Liver (tissue), 9 donors: ENCODE measurements around the gene RIC3. TPM values are rescaled to one million over a fixed set of nuclear protein-coding genes. Genes with fewer than 3 reads are reported as not detected.

ENCODE experiments used
- DNase-seq: peaks from one replicate; pipeline ENCODE4 v3.0.0-alpha.2; 2017; ENCODE audit warnings: low spot score
- H3K27ac ChIP-seq, 2 donors: one replicate each; pipeline ENCODE4 v1.7.0; 2013; ENCODE audit warnings: inconsistent platforms in 2 of 2, low read length in 2 of 2, control low read depth in 1 of 2, low read depth in 1 of 2, mild to moderate bottlenecking in 1 of 2
- H3K27me3 ChIP-seq, 4 donors: one replicate each; pipeline versions ENCODE4 v1.6.1 to v1.7.0; 2013; ENCODE audit warnings: low read length in 3 of 4, inconsistent platforms in 1 of 4, mild to moderate bottlenecking in 1 of 4, moderate library complexity in 1 of 4; ENCODE audit not compliant: control insufficient read depth in 4 of 4, insufficient read depth in 4 of 4
- H3K36me3 ChIP-seq, 4 donors: one replicate each; pipeline versions ENCODE4 v1.6.1 to v1.7.0; 2013; ENCODE audit warnings: low read length in 3 of 4, mild to moderate bottlenecking in 3 of 4, low read depth in 1 of 4, moderate library complexity in 1 of 4; ENCODE audit not compliant: control insufficient read depth in 4 of 4, insufficient read depth in 3 of 4
- H3K4me1 ChIP-seq, 4 donors: one replicate each; pipeline versions ENCODE4 v1.6.1 to v1.7.0; 2013; ENCODE audit warnings: low read length in 3 of 4, mild to moderate bottlenecking in 3 of 4, moderate library complexity in 1 of 4; ENCODE audit not compliant: control insufficient read depth in 4 of 4, insufficient read depth in 4 of 4
- H3K4me3 ChIP-seq, 3 donors: one replicate each; pipeline versions ENCODE4 v1.6.1 to v1.7.0; 2013; ENCODE audit warnings: low read length in 3 of 3, control low read depth in 1 of 3, low read depth in 1 of 3, mild to moderate bottlenecking in 1 of 3
- H3K9ac ChIP-seq, 2 donors: one replicate each; pipeline ENCODE4 v1.7.0; 2013; ENCODE audit warnings: low read length in 2 of 2, mild to moderate bottlenecking in 2 of 2, moderate library complexity in 2 of 2, control low read depth in 1 of 2, low read depth in 1 of 2
- H3K9me3 ChIP-seq, 4 donors: one replicate each; pipeline versions ENCODE4 v1.6.1 to v1.7.0; 2013; ENCODE audit warnings: low read length in 3 of 4; ENCODE audit not compliant: control insufficient read depth in 4 of 4
- EGR1 ChIP-seq, 2 donors: IDR thresholded peaks; 2 replicates each; pipeline ENCODE4 v1.6.1; 2016 to 2018; ENCODE audit warnings: antibody characterized with exemption in 2 of 2, low read depth in 2 of 2
- FOXA1 ChIP-seq: IDR thresholded peaks from 2 replicates; pipeline ENCODE4 v1.6.1; 2016; ENCODE audit warnings: antibody characterized with exemption
- FOXA2 ChIP-seq: IDR thresholded peaks from 2 replicates; pipeline ENCODE4 v1.6.1; 2016; ENCODE audit warnings: antibody characterized with exemption
- GABPA ChIP-seq, 2 donors: IDR thresholded peaks in 1 of 2; conservative IDR thresholded peaks in 1 of 2; 2 replicates each; pipeline ENCODE4 v1.6.1; 2016; ENCODE audit warnings: antibody characterized with exemption in 2 of 2, mild to moderate bottlenecking in 1 of 2, moderate library complexity in 1 of 2
- HNF4A ChIP-seq, 2 donors: conservative IDR thresholded peaks; 2 replicates each; pipeline ENCODE4 v1.6.1; 2016; ENCODE audit warnings: antibody characterized with exemption in 2 of 2, mild to moderate bottlenecking in 2 of 2
- HNF4G ChIP-seq: IDR thresholded peaks from 2 replicates; pipeline ENCODE4 v1.6.1; 2016; ENCODE audit warnings: antibody characterized with exemption
- JUND ChIP-seq, 2 donors: IDR thresholded peaks; 2 replicates each; pipeline ENCODE4 v1.6.1; 2016; ENCODE audit warnings: antibody characterized with exemption in 2 of 2
- NR2F2 ChIP-seq: IDR thresholded peaks from 2 replicates; pipeline ENCODE4 v1.6.1; 2016; ENCODE audit warnings: antibody characterized with exemption
- RAD21 ChIP-seq, 2 donors: IDR thresholded peaks; 2 replicates each; pipeline ENCODE4 v1.6.1; 2016; ENCODE audit warnings: antibody characterized with exemption in 2 of 2, mild to moderate bottlenecking in 2 of 2
- RXRA ChIP-seq, 2 donors: IDR thresholded peaks; 2 replicates each; pipeline ENCODE4 v1.6.1; 2017 to 2018; ENCODE audit warnings: antibody characterized with exemption in 2 of 2, mild to moderate bottlenecking in 1 of 2
- SP1 ChIP-seq: IDR thresholded peaks from 2 replicates; pipeline ENCODE4 v1.6.1; 2018; ENCODE audit warnings: antibody characterized with exemption, mild to moderate bottlenecking
- TAF1 ChIP-seq: conservative IDR thresholded peaks from 2 replicates; pipeline ENCODE4 v1.6.1; 2016; ENCODE audit warnings: antibody characterized with exemption, mild to moderate bottlenecking
- YY1 ChIP-seq: IDR thresholded peaks from 2 replicates; pipeline ENCODE4 v1.6.1; 2016; ENCODE audit warnings: antibody characterized with exemption, mild to moderate bottlenecking
- WGBS: extraction: QIAGEN DNeasy Blood & Tissue Kit; methylation state at CpG from one replicate; pipeline ENCODE4 v1.1.7; 2013; 5-methylcytosine and 5-hydroxymethylcytosine counted together
- polyA plus RNA-seq, 2 donors: library from polyadenylated mRNA; stranded (reverse) in 1 of 2; unstranded in 1 of 2; fragments of 200-250 nt in 1 of 2; fragments of >200 nt in 1 of 2; fragmentation: Nextera tagmentation in 1 of 2; extraction: Ambion mirVana in 1 of 2; gene quantifications; one replicate each; pipeline versions ENCODE4 v1.2.1 to v1.2.3, GENCODE V29; 2013 to 2015
- total RNA-seq, 2 donors: library from RNA; depleted of rRNA; stranded (reverse); fragments of >200 nt; gene quantifications; one replicate each; pipeline ENCODE4 v1.2.3, GENCODE V29; 2014
- TF ChIP-seq, protein P1 (sequence below): IDR thresholded peaks from 2 replicates; pipeline ENCODE4 v1.6.1; 2016; ENCODE audit warnings: antibody characterized with exemption
- TF ChIP-seq, protein P2 (sequence below): fragments of 150-350 bp; IDR thresholded peaks from 2 replicates; pipeline ENCODE4 v1.5.1; 2017; ENCODE audit warnings: improper control_type of control experiment, low read depth, low read length; ENCODE audit not compliant: missing input control
- TF ChIP-seq, protein P3 (sequence below): IDR thresholded peaks from 2 replicates; pipeline ENCODE4 v1.6.1; 2016; ENCODE audit warnings: antibody characterized with exemption, mild to moderate bottlenecking
- TF ChIP-seq, protein P4 (sequence below): IDR thresholded peaks from 2 replicates; pipeline ENCODE4 v1.6.1; 2016; ENCODE audit warnings: antibody characterized with exemption
- TF ChIP-seq, protein P5 (sequence below): IDR thresholded peaks from 2 replicates; pipeline ENCODE4 v1.6.1; 2016; ENCODE audit warnings: antibody characterized with exemption
- donor health status: healthy.
- donor health status: healthy.
- donor health status: healthy.
- donor health status: healthy.
- donor health status: healthy.

The RIC3 gene
- total and polyA plus RNA-seq, 4 donors: 0.89 to 9.8 (median 4.5) TPM

DNA sequence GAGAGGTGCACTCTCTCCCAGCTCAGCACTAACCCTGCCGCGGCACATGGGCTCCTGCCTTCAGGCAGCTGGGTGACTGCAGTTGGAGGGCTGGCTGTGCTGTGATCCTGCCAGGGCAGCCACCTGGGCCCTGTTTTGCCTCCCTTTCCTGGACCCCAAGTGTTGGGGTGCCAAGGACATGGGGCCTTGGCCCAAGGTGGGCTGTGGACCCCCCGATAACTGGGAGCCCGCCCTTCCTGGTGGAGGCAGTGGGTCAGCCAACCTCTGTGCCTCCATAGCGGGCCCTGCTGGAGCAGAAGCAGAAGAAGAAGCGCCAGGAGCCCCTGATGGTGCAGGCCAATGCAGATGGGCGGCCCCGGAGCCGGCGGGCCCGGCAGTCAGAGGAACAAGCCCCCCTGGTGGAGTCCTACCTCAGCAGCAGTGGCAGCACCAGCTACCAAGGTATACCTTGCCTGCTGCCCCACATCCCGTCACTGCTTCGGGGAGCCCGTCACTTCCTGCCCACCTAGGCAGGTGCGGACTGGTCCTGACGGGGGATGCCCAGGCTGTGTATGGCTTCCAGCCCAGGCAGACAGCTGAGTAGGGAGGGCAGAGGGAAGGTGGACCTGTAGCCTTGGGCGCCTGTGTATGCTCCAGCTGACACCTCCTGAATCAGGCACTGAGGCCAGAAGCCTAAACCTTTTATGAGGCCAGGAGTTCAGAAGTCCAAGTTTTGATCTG, 78.9 kb downstream of the RIC3 start:
- Histone ChIP-seq H3K27ac (no peak overlapping the region), H3K4me1 (no peaks in the 10 kb centered on the region), H3K27me3 (no peaks in the 10 kb centered on the region), H3K9ac (no peak overlapping the region), H3K4me3 (no peak overlapping the region), H3K36me3 (no peaks in the 10 kb centered on the region), H3K9me3 (no peaks in the 10 kb centered on the region)
- WGBS: 92% methylated on average over 17 of the region's 17 CpGs
- TF ChIP-seq, protein P1, sequence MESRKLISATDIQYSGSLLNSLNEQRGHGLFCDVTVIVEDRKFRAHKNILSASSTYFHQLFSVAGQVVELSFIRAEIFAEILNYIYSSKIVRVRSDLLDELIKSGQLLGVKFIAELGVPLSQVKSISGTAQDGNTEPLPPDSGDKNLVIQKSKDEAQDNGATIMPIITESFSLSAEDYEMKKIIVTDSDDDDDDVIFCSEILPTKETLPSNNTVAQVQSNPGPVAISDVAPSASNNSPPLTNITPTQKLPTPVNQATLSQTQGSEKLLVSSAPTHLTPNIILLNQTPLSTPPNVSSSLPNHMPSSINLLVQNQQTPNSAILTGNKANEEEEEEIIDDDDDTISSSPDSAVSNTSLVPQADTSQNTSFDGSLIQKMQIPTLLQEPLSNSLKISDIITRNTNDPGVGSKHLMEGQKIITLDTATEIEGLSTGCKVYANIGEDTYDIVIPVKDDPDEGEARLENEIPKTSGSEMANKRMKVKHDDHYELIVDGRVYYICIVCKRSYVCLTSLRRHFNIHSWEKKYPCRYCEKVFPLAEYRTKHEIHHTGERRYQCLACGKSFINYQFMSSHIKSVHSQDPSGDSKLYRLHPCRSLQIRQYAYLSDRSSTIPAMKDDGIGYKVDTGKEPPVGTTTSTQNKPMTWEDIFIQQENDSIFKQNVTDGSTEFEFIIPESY: no peak
- TF ChIP-seq SP1: no peak
- TF ChIP-seq, protein P2, sequence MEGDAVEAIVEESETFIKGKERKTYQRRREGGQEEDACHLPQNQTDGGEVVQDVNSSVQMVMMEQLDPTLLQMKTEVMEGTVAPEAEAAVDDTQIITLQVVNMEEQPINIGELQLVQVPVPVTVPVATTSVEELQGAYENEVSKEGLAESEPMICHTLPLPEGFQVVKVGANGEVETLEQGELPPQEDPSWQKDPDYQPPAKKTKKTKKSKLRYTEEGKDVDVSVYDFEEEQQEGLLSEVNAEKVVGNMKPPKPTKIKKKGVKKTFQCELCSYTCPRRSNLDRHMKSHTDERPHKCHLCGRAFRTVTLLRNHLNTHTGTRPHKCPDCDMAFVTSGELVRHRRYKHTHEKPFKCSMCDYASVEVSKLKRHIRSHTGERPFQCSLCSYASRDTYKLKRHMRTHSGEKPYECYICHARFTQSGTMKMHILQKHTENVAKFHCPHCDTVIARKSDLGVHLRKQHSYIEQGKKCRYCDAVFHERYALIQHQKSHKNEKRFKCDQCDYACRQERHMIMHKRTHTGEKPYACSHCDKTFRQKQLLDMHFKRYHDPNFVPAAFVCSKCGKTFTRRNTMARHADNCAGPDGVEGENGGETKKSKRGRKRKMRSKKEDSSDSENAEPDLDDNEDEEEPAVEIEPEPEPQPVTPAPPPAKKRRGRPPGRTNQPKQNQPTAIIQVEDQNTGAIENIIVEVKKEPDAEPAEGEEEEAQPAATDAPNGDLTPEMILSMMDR: no peak
- no peak for TF ChIP-seq RXRA (IDR thresholded peaks at IDR 0.05)
- no peak for DNase-seq

DNA sequence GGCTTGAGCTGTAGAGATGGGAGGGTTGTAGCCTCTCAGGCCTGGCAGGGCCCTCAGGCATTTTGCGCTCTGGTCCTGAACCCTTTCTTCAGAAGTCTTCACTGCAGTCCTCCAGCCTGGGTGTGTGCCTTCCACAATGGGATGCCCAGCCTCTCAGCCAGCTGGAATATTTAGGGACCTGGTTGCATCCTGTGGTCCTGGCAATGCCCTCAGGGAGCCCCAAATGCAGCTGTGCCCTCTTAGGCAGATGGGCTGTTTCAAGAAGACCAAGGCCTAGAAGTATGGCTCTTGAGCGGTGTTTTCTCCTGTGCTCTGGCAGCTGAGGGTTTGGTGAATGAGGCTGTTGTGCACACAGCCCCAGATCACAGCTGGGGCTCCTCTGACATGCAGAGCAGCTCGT, 81.1 kb downstream of the RIC3 start:
- Histone ChIP-seq H3K9me3 (no peaks in the 10 kb centered on the region), H3K27ac (no peak overlapping the region), H3K27me3 (no peaks in the 10 kb centered on the region), H3K4me3 (no peak overlapping the region), H3K9ac (no peak overlapping the region), H3K4me1 (no peaks in the 10 kb centered on the region), H3K36me3 (no peaks in the 10 kb centered on the region)
- DNase-seq: no peak
- 78% methylated on average over 3 of the region's 3 CpGs for WGBS
- TF ChIP-seq, protein P3, sequence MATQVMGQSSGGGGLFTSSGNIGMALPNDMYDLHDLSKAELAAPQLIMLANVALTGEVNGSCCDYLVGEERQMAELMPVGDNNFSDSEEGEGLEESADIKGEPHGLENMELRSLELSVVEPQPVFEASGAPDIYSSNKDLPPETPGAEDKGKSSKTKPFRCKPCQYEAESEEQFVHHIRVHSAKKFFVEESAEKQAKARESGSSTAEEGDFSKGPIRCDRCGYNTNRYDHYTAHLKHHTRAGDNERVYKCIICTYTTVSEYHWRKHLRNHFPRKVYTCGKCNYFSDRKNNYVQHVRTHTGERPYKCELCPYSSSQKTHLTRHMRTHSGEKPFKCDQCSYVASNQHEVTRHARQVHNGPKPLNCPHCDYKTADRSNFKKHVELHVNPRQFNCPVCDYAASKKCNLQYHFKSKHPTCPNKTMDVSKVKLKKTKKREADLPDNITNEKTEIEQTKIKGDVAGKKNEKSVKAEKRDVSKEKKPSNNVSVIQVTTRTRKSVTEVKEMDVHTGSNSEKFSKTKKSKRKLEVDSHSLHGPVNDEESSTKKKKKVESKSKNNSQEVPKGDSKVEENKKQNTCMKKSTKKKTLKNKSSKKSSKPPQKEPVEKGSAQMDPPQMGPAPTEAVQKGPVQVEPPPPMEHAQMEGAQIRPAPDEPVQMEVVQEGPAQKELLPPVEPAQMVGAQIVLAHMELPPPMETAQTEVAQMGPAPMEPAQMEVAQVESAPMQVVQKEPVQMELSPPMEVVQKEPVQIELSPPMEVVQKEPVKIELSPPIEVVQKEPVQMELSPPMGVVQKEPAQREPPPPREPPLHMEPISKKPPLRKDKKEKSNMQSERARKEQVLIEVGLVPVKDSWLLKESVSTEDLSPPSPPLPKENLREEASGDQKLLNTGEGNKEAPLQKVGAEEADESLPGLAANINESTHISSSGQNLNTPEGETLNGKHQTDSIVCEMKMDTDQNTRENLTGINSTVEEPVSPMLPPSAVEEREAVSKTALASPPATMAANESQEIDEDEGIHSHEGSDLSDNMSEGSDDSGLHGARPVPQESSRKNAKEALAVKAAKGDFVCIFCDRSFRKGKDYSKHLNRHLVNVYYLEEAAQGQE: no peak
- TF ChIP-seq, protein P1: no peak
- TF ChIP-seq TAF1 (no peak), FOXA1 (no peak), HNF4A (conservative IDR thresholded peaks at IDR 0.05) (no peak), GABPA (IDR thresholded peaks at IDR 0.05 in 1 of 2, conservative IDR thresholded peaks at IDR 0.05 in 1 of 2) (no peak), NR2F2 (no peak), RAD21 (IDR thresholded peaks at IDR 0.05) (no peak), RXRA (IDR thresholded peaks at IDR 0.05) (no peak), JUND (IDR thresholded peaks at IDR 0.05) (no peak), YY1 (no peak), EGR1 (IDR thresholded peaks at IDR 0.05; ENCODE audit: low read depth in 2 of 2) (no peak), SP1 (no peak), FOXA2 (no peak), HNF4G (no peak)
- TF ChIP-seq, protein P2: no peak
- TF ChIP-seq, protein P4, sequence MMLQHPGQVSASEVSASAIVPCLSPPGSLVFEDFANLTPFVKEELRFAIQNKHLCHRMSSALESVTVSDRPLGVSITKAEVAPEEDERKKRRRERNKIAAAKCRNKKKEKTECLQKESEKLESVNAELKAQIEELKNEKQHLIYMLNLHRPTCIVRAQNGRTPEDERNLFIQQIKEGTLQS: no peak
- TF ChIP-seq, protein P5, sequence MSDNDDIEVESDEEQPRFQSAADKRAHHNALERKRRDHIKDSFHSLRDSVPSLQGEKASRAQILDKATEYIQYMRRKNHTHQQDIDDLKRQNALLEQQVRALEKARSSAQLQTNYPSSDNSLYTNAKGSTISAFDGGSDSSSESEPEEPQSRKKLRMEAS: no peak
